ENCODE data around the gene TENM4.

Gene TENM4

DNA sequence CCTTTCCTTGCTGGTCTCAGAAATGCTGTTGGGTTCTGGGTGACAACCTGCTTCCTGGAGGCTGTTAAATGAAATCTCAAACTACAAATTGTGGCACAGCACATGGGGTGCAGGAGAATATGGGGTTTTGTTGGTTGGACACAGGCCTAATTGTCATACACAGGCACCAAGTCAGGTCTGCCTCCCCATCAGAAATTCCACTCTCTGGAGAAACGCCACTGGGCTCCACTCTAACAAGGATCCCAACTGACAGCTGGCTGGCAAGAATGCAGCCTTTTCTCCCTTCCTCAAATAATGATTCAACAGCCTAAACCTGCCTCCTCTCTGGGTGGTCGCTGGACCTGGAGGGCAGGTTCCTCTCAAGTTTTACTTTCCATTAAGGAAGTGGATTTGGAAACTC lies 688.3 kb downstream of the TENM4 start:
- no peak for DNase-seq

DNA sequence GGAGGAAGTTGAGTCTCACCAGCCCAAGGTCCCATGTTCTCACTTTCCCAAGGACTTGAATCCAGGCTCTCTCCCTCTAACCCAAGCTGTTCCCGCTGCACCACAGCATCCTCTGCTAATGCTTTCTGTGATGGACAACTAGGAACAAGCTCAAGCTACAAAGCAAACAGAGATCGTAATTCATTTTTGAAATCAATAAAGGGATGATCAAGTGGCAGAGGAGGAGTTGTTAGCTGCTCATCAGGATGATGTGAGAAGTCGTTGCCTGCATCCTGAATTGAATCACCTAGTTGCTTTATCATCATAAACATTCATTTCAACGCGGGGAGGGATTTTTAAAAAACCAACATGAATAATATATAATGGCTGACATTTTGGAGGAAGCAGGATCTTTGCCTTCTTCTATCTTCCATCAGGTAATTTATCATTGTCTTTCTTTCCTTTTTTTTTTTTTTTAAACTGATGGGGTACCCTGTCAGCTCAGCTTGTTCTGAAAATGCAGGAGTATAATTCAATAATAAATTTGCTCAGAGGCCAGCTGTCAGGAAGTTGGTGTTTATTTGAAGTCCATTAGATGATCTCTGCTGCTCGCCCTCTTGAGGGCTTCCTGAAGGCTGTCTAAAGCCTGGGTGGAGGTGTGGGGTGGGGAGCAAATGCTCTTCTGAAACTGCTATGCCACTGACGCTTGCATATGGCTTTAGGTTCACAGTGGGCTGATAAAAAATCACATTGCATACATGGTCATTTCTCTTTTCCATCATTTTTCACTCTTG lies 691.7 kb downstream of the TENM4 start:
- DNase-seq: no peak

DNA sequence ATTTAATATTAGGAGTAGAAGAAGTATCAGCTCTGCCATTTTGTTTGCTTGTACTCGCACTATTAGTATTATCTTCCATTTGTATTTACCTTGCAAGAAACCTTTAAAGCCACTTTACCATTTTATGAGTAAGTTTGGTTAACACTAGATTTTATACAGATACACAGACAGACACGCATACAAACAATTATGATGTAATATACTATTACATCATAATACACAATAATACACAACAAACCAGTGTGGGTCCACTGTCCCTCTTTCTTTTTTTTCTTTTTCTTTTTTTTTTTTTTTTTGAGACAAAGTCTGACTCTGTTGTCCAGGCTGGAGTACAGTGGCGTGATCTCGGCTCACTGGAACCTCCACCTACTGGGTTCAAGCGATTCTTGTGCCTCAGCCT lies 695.9 kb downstream of the TENM4 start:
- no peak for DNase-seq

DNA sequence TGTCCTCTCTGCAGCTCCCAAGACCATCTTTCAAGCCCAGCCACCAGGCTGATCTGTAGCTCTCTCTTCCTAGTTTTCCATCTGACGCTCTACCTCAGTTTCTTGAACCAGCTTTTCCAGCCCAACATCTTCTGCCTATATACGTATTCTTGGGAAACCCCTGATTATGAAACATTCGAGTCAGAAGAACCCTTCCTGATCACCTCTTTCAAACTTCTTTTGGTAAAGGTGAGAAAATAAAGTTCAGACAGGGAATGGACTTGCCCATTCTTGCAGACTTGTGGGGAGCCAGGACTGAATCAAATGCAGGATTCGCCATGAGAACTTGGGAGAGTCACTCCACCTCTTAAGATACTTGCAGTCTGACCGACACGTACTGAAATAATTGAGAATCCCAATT lies 696.6 kb downstream of the TENM4 start:
- DNase-seq: no peak

DNA sequence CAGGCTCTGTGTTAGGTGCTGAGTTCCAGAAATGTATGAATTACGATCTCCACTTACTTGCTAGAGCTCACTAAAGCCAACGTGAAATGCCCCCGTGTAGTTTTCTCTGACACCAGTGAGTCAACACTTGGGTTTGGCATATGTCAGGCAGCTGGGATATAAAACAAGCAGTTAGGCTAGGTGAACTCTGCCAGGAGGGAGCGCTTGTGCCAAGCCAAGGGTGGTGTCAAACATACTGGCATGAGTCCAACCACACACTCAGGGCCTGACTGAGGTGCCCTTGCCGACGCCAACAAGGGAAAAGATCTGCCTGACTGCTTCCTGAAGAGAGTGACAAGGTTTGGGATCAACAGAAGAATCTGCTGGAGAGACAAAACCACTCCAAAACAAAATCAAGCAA lies 698.4 kb downstream of the TENM4 start:
- DNase-seq: peak; percentile 65

DNA sequence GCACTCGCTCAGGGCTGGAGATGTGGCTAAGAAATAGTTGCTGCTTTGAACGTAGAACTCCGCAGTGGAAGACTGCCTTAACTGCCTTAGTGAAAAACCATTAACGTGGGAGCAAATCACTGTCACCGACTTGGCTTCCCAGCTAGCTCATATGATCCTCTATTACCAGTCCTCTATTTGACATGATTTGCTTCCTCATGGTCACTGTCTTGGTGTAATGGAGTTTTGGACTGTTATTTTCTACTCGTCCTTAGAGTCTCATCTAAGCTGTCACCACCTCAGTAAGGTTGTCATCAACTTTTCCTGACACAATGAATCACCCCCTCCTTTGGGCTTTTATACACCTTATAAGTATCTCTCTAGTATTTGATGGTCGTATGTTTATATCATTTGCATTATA lies 699.1 kb downstream of the TENM4 start:
- DNase-seq: peak; percentile 36

DNA sequence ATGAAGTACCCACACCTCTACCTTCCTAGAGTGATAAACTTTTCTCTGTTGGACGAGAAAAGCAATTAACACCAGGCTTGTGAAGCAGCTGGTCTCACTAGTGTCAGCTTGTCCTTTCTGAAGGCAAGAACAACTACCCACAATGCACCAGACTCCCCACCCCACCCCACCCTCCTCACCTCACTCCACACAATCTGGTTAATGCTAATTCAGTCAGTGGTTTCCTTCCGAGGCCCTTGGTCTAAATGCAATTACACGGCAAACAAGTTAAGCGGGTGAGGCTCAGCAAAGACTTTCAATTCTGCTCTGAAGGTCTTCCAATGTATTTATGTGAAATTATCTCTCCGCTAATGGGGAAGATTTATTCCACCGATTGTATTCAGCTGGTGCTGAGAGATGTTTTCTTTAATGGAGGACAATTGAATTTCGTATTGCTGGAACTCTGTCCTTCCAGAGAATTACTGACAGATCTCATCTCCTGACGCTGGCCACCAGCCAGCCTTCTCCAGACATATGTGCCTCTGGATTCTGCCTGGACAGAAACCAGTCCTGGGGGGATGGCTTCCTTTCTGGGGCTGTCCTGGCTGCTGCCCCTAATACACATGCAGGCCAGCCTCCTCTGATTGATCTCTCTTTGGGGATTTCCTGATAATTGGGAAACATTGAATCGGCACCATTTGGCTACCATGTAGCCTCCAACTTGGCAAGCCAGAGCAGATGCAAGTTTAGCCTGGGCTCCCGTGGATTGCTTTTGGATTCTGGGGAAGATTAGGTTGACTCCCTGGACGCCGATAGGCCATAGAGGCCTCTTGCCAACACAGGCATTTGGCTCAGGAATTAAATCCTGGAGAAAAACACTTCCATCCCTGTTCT lies 700.4 kb downstream of the TENM4 start:
- peak; percentile 59 for DNase-seq

DNA sequence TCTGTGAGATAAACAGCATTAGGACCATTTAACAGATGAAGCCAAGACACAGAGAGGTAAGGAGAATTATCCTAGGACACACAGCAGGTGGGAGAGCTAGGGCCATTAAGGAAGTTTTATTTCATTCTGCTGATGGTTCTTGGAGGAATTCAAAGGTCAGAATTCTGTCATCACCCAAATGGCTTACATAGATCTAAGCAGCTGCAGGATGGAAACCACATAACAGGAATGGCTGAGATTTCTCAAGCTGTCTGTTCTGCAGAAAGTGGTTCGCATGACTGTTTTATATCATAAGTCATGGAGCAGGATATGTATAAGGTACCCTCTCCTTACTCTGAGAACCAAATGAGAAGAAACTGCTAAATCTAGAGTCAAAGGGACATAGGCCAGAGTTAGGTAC lies 702.9 kb downstream of the TENM4 start:
- no peak for DNase-seq

DNA sequence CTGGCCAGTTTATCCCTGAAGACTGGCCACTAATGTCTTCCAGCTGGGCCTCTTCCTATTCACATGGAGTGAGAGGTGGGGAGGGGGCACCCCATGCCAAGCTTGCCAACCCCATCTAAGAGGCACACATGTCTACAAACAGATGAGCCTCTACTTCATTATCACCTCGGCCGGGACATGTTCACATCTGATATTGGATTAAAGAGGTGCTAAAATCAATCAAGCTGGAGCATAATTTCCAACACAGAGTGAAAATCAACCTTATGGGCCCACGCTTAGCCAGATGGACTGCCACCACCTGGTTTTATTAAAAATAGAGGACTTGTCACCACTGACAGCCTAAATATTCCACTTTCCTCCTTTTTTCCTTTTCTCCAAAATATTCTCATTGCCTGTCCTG lies 703.5 kb downstream of the TENM4 start:
- DNase-seq: no peak

DNA sequence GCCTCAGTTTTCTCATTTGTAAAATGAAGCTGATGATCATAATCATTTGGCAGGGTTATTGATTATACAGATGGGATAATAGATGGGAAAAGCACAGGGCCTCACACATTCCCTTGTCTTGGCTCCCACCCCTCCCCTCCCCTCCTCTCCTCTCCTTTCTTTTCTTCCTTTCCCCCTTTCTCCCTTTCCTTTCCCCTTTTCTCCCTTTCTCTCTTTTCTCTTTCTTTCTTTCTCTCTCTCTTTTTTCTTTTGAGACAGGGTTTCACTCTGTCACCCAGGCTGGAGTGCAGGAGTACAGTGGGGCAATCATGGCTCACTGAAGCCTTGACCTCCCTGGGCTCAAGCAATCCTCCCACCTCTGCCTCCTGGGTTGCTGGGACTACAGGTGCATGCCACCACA lies 705.1 kb downstream of the TENM4 start:
- no peak for DNase-seq

DNA sequence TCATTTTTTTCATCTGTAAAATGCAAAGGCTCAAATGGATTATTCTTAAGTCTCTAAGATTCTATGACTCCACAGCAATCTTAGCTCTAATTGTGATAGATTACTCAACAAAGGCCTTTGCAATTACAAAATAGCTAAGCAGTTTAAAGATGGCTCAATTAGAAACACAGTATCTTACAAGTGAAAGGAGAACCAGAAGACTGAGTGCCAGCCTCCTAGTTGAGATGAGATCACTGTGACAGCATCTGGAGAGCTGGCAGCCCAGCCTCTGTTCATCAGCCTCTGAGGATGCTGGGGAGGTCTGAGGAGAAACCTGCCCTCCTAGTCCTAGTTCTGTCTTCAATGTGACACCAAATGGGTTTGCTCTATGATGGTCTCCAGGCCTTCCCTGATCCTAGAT lies 707.8 kb downstream of the TENM4 start:
- DNase-seq: no peak

DNA sequence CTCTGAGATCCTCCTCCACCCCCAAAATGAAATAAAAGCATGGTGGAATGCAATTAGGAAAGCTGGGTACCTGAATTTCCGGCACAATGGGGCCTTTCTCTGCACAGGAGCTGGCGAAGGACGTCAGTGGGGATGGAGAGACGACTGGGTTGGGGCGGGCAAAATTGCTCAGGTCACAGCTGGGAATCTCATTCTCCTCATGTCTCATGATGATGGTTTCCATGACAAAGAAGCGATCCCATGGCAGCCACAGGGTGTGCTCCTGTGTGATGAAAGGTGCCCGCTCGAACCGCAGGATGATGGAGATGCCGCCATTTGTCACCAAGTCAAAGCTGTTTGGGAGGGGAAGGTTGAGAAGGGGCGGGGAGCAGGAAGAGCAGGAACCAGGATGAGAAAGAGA lies 708.6 kb downstream of the TENM4 start:
- DNase-seq: no peak

DNA sequence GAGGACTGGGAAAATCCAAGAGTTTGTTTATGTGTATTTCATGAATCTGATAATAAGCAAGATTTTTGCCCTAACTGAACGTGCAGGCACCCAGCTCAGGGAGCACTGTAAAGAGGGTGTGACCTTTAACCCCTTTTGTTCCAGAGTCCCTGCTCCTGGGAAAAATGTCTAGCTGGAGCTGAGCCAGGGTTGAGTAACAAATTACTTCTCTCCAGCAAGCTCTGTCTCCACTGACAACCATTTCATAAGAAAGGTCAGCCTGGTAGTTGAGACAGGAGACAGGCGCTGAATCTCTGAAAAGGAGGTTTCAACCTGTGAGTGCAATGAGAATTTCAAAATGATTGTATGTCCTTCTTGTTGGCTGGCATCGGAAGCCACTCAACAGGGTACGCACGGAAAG lies 709.8 kb downstream of the TENM4 start:
- DNase-seq: no peak

DNA sequence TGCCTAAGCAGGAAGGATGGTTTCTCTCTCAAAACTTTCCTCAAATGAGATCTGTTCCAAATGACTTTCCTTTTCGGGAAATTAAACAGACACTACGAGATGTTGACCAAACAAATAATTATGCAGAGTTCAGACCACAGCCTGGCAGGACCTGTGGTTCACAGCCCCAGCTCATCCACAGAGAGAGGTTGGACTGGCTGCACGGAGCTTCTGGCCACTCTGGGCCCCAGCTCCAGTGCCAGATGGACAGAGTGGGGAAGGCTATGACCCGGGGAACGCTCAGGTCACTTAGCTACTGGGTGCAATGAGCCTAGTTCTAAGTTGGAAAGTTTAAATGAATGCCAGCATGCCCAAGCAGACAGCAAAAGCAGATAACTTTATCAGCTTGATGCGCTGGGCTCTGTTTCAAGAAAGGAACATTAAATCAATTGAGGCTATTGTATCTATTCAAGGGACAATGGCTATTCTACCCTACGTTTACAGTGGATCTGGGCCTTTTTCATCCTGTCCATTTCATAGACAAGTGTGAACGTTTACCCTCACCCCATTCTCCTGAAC lies 710.5 kb downstream of the TENM4 start:
- no peak for DNase-seq

DNA sequence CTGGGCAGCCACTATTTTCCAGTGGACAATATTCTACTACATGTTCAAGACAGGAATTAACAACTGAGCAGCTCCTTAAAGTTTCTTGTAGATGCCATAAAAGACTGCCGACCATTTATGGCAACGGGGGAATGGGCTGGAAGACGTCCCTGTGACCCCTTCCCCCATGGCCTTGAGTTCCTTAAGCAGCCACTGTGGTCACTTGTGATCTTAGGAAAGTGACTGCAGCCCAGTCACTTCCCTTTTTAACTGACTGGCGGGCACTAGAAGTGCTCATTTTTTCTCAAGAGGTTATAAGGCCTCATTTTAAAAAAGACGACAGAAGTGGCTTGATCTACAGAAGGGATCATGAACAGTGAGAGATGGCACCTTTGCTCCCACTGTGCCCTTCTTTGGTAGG lies 713.0 kb downstream of the TENM4 start:
- no peak for DNase-seq

DNA sequence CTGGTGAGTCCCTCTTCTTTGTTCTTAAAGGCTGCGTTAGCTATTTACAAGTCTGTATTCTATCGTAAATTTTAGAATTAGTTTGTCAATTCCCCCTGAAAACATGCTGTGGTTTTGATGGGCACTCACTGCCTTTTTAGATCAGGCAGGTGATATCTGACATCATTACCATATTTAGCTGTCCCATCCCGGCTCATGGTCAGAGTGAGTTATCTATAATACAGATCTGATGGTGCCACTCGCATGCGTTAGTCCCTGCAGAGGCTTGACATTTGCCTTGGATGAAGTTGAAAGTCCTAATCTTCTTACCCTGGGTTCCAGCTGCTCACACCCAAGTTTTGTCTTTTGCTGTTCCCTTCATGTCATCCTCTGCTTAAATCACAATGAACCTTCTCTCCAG lies 715.6 kb downstream of the TENM4 start:
- no peak for DNase-seq

DNA sequence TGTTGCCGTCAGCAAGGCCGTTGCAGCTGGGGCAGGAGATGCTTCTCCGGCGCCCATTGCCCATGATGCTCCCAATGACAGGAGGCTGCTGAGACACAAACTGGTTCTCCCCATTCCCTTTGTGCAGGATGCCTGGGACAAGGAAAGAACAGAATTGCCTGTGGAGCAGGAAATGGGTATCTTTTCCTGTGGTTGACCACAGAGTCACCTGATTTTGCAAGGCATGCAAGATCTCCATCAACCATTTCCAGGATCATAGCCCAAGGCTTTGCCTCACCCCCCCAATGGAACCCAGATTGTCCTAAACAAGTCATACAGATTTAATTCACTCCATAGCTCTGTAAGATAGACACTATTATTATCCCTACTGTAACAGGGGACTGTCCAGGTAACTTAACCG lies 718.0 kb downstream of the TENM4 start:
- DNase-seq: no peak

DNA sequence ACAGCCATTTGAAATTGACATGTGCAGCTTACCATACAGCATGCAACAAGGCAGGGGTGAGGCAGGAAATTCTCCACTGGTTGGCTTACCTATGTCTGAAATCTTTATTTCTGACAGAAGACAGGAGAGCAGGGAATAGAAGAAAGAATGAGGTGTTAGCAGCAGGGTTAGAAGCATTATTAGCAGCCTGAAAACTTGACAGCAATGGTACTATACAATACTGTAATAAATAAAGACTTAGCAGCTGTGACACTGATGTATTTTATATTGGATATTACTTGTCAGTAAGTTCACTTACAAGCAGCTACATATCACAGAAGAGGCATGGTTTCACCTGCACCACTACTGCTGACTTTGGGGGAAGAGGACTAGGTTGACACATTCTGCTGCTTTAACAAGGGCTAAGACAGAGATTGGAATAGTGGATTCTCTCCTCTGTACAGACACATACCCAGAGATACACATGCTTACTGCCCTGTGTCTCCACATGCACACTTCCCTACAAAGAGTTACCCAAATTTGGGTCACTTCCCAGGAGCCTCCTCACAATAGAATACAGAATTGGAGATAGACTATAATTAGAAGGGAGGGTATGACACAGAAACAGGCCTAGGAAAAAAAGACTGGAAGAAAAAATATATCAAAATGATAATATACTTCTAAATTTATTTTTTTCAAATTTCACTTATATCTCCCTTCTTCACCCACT lies 720.4 kb downstream of the TENM4 start:
- DNase-seq: no peak

DNA sequence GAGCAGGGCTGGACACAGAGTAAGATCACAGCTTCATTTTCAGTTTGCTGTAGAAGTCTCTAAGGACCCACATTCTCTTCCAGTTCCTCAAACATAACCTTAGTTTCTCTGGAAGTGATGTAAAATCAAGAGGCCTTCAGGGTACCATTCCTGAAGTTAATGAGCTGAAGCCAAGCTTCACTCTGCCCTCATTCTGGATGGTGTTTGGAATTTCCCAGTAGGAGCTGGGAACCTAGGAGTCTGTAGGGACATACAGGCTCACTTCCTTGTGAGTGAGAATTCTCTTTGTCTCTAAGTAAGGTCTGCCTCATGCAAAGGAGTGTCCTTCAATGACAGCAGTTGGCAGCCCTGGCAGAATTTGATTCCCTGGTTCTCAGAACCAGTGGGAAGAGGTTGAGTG lies 723.8 kb downstream of the TENM4 start:
- DNase-seq: no peak

DNA sequence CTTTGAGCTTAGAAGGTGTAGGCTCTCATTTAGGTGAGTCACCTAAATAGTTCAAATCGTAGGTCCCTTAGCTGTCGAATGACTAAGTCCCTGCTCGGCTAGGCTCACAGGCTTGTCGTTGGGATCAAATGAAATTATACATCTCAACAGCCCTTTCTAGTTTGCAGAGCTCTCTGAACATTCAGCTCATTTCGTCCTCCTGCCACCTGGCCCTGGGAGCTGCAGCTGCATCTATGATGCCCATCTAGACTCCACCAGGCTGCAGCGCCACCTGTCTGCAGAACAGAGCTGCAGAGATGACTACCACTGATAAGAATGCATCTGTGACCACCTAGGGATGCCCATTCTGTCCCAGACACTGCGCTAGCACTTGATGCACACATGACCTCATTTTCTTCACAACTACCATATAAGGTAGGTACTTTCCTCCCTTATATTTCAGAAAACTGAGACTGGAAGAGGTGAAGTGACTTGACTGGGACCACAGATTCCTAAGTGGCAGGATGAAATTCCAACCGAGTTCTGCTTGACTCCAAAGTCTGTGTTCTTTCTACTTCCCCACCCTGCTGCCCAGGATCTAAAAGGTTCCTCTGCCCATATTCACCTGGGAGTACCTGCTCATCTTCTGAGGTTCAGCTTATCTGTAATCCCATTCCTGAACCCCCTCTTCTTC lies 725.1 kb downstream of the TENM4 start:
- DNase-seq: peak; percentile 30

DNA sequence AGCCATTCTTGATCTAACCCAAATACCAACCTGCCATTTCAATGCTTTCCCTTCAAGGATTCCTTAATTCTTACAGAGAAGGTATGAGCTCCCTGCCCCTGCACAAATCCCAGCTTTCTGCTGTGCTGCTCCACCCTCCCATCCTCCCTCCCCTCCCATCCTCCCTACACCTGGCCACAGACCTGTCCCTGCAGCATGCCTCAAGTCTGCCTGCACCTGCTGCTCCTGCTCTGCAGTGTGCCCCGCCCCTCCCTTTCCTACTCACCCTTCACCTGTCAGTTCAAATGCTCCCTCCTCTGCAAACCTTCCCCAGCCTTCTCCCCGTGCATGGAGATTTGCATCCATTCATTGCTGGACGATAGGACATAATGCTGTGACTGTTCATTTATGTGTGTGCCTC lies 726.3 kb downstream of the TENM4 start:
- no peak for DNase-seq

DNA sequence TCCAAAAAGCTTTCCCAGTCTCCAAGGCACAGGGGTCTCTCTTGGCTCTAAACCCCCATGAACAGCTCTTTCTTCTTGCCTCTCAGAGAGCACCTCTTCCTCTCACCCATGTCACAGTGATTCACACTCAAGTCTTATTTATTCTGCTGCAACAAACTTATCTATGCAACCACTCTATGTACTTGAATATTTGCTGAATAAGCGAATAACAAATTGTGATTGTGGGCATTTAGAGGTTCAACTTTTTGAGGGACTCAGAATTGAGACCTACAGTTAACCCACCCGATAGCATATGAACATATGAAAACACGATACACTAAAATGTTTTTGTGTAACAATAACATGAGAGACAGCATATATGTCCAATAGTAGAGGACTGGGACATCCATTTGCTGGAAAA lies 729.1 kb downstream of the TENM4 start:
- no peak for DNase-seq

DNA sequence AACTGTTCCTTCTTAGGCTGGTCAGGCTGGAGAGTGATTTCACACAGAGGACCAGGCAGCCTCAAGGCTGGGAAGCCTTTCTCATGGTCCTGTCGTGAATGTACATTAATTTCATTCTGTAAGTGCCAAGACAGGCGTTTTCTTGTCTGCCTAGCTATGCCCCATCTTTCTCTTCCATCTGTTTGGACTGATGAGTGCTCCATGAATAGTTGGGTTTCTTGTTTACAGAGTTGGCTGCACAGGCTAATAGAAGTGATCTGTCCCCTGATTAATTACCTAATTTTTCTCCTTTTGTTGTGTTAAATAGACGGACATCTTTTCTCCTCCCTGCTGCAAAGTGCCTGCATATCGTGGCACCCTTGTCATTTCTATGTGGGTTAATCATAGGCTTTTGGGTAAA lies 730.4 kb downstream of the TENM4 start:
- no peak for DNase-seq

Data from femur (tissue), 1 donor.